ENCODE results near the gene PNLIPRP3. TPM values are rescaled to one million over a fixed set of nuclear protein-coding genes. Genes with fewer than 3 reads are reported as not detected.

Gene PNLIPRP3
- total and polyA plus RNA-seq, 10 of the 15 experiments (the other 5 are each of a cell fraction or from before 2014, with no cell fraction given), result 0.03 TPM; not detected in 9

- CTCF ChIA-PET, result no interaction called here
Observed at GRCh38 chr10:116464257-116464656, 36.6 kb downstream of the PNLIPRP3 start.

More at GRCh38 chr10:116464257-116464656, 36.6 kb downstream of the PNLIPRP3 start:
- H4K20me1 ChIP-seq (ENCODE audit: control insufficient read depth, insufficient read depth), result no peaks in the 10 kb centered on the region
- no peaks in the 10 kb centered on the region for H3K36me3 ChIP-seq (ENCODE audit: control insufficient read depth in 2 of 2, insufficient read depth in 2 of 2, low read length in 1 of 2)
- no peaks in the 10 kb centered on the region for H3K9me3 ChIP-seq (replicated peaks; ENCODE audit: control insufficient read depth, insufficient read depth, low read length)
- DNase-seq (ENCODE audit: low read depth, low spot score) (no peak), ATAC-seq (no peak), FAIRE-seq (no peak)
- H3K4me3 ChIP-seq, result no peak overlapping the region
- WGBS (ENCODE audit: insufficient coverage, insufficient replicate concordance, low lambda C conversion rate, missing lambda C conversion rate), result 0% methylated on average over 2 of the region's 2 CpGs
- in situ Hi-C loops (cut with MboI), result no loop called here
- ChIA-PET SMC1A (ENCODE audit: uncharacterized antibody, unreplicated experiment) (no interaction called here), POLR2A (no interaction called here), RAD21 (ENCODE audit: unreplicated experiment) (no interaction called here)
- H3K4me1 ChIP-seq (ENCODE audit: control insufficient read depth, insufficient read depth, low read length), result no peaks in the 10 kb centered on the region
- no peak for TF ChIP-seq BCLAF1 (IDR thresholded peaks at IDR 0.05)
- no peak for TF ChIP-seq ZBTB33 (IDR thresholded peaks at IDR 0.05)
- no peak for TF ChIP-seq POLR2A (IDR thresholded peaks at IDR 0.05; ENCODE audit: low read depth, low read length)
- no peak for TF ChIP-seq POLR2AphosphoS5 (IDR thresholded peaks at IDR 0.05; ENCODE audit: low read length)
- no peak for TF ChIP-seq PBX3 (IDR thresholded peaks at IDR 0.05; ENCODE audit: insufficient replicate concordance, low read depth, low read length)
- no peak for TF ChIP-seq NRF1 (conservative IDR thresholded peaks at IDR 0.05; ENCODE audit: low read depth, low read length)
- TF ChIP-seq ZZZ3 (IDR thresholded peaks at IDR 0.05; ENCODE audit: control insufficient read depth, insufficient read length, low read depth), result no peak
- no peak for TF ChIP-seq NFYA (IDR thresholded peaks at IDR 0.05; ENCODE audit: borderline replicate concordance, low read depth, low read length)
- no peak for TF ChIP-seq BMI1 (IDR thresholded peaks at IDR 0.05; ENCODE audit: borderline replicate concordance)
- TF ChIP-seq ESRRA (IDR thresholded peaks at IDR 0.05; ENCODE audit: low read length), result no peak
- TF ChIP-seq MTA3 (IDR thresholded peaks at IDR 0.05; ENCODE audit: borderline replicate concordance, low read length), result no peak
- no peak for TF ChIP-seq MTA2 (IDR thresholded peaks at IDR 0.05; ENCODE audit: low read depth)
- no peak for TF ChIP-seq SMARCA5 (IDR thresholded peaks at IDR 0.05)
- TF ChIP-seq HCFC1 (IDR thresholded peaks at IDR 0.05; ENCODE audit: low read length), result no peak
- no peak for TF ChIP-seq HDAC2 (IDR thresholded peaks at IDR 0.05)
- TF ChIP-seq FOS (IDR thresholded peaks at IDR 0.05; ENCODE audit: borderline replicate concordance, extremely low read depth, insufficient read length), result no peak
- no peak for TF ChIP-seq GABPA (IDR thresholded peaks at IDR 0.05; ENCODE audit: low read depth)
- no peak for TF ChIP-seq FOXK2 (IDR thresholded peaks at IDR 0.05)
- no peak overlapping the region for H3K27ac ChIP-seq (ENCODE audit: control insufficient read depth, insufficient read depth)
- H3K79me2 ChIP-seq (ENCODE audit: control insufficient read depth, insufficient read depth, low read length), result no peaks in the 10 kb centered on the region
- no peaks in the 10 kb centered on the region for H3K27me3 ChIP-seq (replicated peaks in 1 of 2; ENCODE audit: control insufficient read depth in 2 of 2, insufficient read depth in 2 of 2, low read length in 1 of 2)
- intact Hi-C loops (cut with micrococcal nuclease; ENCODE audit: unreplicated experiment), result no loop called here
- H3K9ac ChIP-seq (ENCODE audit: control insufficient read depth, insufficient read depth, low read length), result no peak overlapping the region
- H2AFZ ChIP-seq (ENCODE audit: control insufficient read depth, low read depth, low read length), result no peak overlapping the region
- no peak overlapping the region for H3K4me2 ChIP-seq (ENCODE audit: control insufficient read depth, insufficient read depth)
- BruUV-seq (replicated peaks), result no TSS peak
